K562 (cell line): ENCODE results near the gene FBXL2. TPM values are rescaled to one million over a fixed set of nuclear protein-coding genes. Genes with fewer than 3 reads are reported as not detected.

Experiments used
- ATAC-seq: fragments of 200-7000 bp; cut with Tn5 transposase; 3 replicates; pipeline ENCODE4 v1.9.1; 2020; ENCODE audit warnings: moderate library complexity
- BruUV-seq: library from RNA; stranded (reverse); fragments of 400-500 nt; replicated peaks from 2 replicates; lab custom pipeline; 2021; lab: Mats Ljungman, UMichigan
- CTCF ChIA-PET: fragments of 300-600 bp; formaldehyde crosslinking; extraction: SDS; loops from one replicate; lab custom pipeline; 2021; ENCODE audit warnings: low intra/inter-chr PET ratio; lab: Yijun Ruan, JAX
- POLR2A ChIA-PET: fragments of 300-600, 350-650 bp; sonication (Branson Sonifier 250); formaldehyde crosslinking; extraction: SDS; loops from one replicate; lab custom pipeline; 2021; ENCODE audit warnings: antibody characterized with exemption, inconsistent platforms; lab: Yijun Ruan, JAX
- DNase-seq, 4 experiments: peaks; one replicate each; pipeline versions ENCODE4 v3.0.0 to v3.0.0-alpha.2; 2011 to 2018; ENCODE audit warnings: low spot score in 3 of 4, mixed read lengths in 3 of 4; ENCODE audit errors: extremely low read depth in 1 of 4
- FAIRE-seq: peaks from 2 replicates; lab custom pipeline; 2011; peaks lifted over from hg19 to GRCh38; lab: Jason Lieb, UNC
- H2AFZ ChIP-seq: 2 replicates; pipeline ENCODE4 v1.6.0; 2011; ENCODE audit warnings: low read depth, low read length, control low read depth, inconsistent platforms
- H3K27ac ChIP-seq: fragments of 200-600 bp; 3 replicates; pipeline ENCODE4 v1.8.0; 2011; ENCODE audit warnings: low read depth, mild to moderate bottlenecking, control low read depth, inconsistent platforms, low read length, moderate library complexity, mixed read lengths; ENCODE audit errors: extremely low read depth
- H3K27me3 ChIP-seq, 2 experiments: fragments of 300-600 bp in 1 of 2; 2 replicates in 1 of 2; 3 replicates in 1 of 2; pipeline versions ENCODE4 v1.6.0 to v1.8.0; 2011; ENCODE audit warnings: inconsistent platforms in 2 of 2, low read length in 2 of 2, mild to moderate bottlenecking in 1 of 2, mixed read lengths in 1 of 2, moderate library complexity in 1 of 2; ENCODE audit not compliant: control insufficient read depth in 2 of 2, insufficient read depth in 2 of 2
- H3K36me3 ChIP-seq: fragments of 300-600 bp; 3 replicates; pipeline ENCODE4 v1.8.0; 2011; ENCODE audit warnings: mild to moderate bottlenecking, low read length, inconsistent platforms; ENCODE audit not compliant: control insufficient read depth, insufficient read depth
- H3K4me1 ChIP-seq, 2 experiments: fragments of 200-600 bp in 1 of 2; replicated peaks in 1 of 2; 2 replicates in 1 of 2; 3 replicates in 1 of 2; pipeline versions ENCODE4 v1.5.1 to v1.8.0; 2011; ENCODE audit warnings: inconsistent platforms in 2 of 2, low read length in 2 of 2, mild to moderate bottlenecking in 1 of 2, mixed read lengths in 1 of 2, moderate library complexity in 1 of 2; ENCODE audit not compliant: control insufficient read depth in 2 of 2, insufficient read depth in 2 of 2
- H3K4me2 ChIP-seq: 2 replicates; pipeline ENCODE4 v1.6.1; 2011; ENCODE audit warnings: low read length, control low read depth, inconsistent platforms, mixed read lengths; ENCODE audit not compliant: insufficient read depth
- H3K4me3 ChIP-seq: fragments of 200-600 bp; sonication (generic), shearing (Covaris generic); 2 replicates; pipeline ENCODE4 v1.5.1; 2016; ENCODE audit warnings: control low read depth, inconsistent platforms
- H3K79me2 ChIP-seq: fragments of 200-600 bp; 3 replicates; pipeline ENCODE4 v1.8.0; 2011; ENCODE audit warnings: low read length, inconsistent platforms; ENCODE audit not compliant: control insufficient read depth, insufficient read depth
- H3K9ac ChIP-seq, 2 experiments: 2 replicates each; pipeline versions ENCODE4 v1.6.0 to v1.6.1; 2011; ENCODE audit warnings: low read depth in 2 of 2, low read length in 2 of 2, control low read depth in 1 of 2, inconsistent platforms in 1 of 2, mild to moderate bottlenecking in 1 of 2, mixed read lengths in 1 of 2; ENCODE audit not compliant: insufficient read depth in 1 of 2
- H3K9me1 ChIP-seq: one replicate; pipeline ENCODE4 v1.6.0; 2011; ENCODE audit warnings: inconsistent platforms, mild to moderate bottlenecking, low read length, moderate library complexity; ENCODE audit not compliant: control insufficient read depth, insufficient read depth
- H3K9me3 ChIP-seq: replicated peaks from 2 replicates; pipeline ENCODE4 v1.5.1; 2011; ENCODE audit warnings: low read depth, low read length, inconsistent platforms; ENCODE audit not compliant: control insufficient read depth, insufficient read depth
- H4K20me1 ChIP-seq: replicated peaks from 2 replicates; pipeline ENCODE4 v1.6.1; 2011; ENCODE audit warnings: low read length, inconsistent platforms, mixed read lengths; ENCODE audit not compliant: control insufficient read depth, insufficient read depth
- CHD2 ChIP-seq: IDR thresholded peaks from 2 replicates; pipeline ENCODE4 v1.6.1; 2011; ENCODE audit warnings: low read depth, low read length
- FOXP4 ChIP-seq: sonication (generic); formaldehyde crosslinking; IDR thresholded peaks from 2 replicates; pipeline ENCODE4 v1.8.0; 2022; ENCODE audit warnings: mild to moderate bottlenecking, missing genetic modification reagents, borderline replicate concordance
- FUS ChIP-seq: fragments of 200-400 bp; formaldehyde crosslinking; optimal IDR thresholded peaks from 2 replicates; pipeline ENCODE3; 2017; ENCODE audit warnings: low read depth, low read length
- GTF2B ChIP-seq: IDR thresholded peaks from 2 replicates; pipeline ENCODE4 v1.6.1; 2011; ENCODE audit not compliant: insufficient read length; ENCODE audit errors: extremely low read depth
- KDM5B ChIP-seq: fragments of 200-600 bp; sonication (generic); IDR thresholded peaks from 2 replicates; pipeline ENCODE4 v1.6.1; 2012; ENCODE audit warnings: low read depth, mild to moderate bottlenecking, moderate library complexity, low read length, control low read depth, inconsistent platforms; ENCODE audit not compliant: insufficient replicate concordance
- MCM3 ChIP-seq: fragments of 450-650 bp; IDR thresholded peaks from 2 replicates; pipeline ENCODE4 v1.6.1; 2016
- MXD1 ChIP-seq: fragments of 250-450 bp; sonication (Bioruptor Pico); IDR thresholded peaks from 2 replicates; pipeline ENCODE4 v1.8.0; 2021; ENCODE audit warnings: borderline replicate concordance, mild to moderate bottlenecking, moderate library complexity; ENCODE audit not compliant: poor library complexity, severe bottlenecking
- NCOA1 ChIP-seq: fragments of 450-650 bp; IDR thresholded peaks from 2 replicates; pipeline ENCODE4 v1.6.1; 2016; ENCODE audit warnings: low read depth
- OTX1 ChIP-seq: fragments of 450-650 bp; formaldehyde crosslinking; IDR thresholded peaks from 2 replicates; pipeline ENCODE4 v1.4.0; 2022; ENCODE audit warnings: mild to moderate bottlenecking
- RB1 ChIP-seq: fragments of 450-650 bp; IDR thresholded peaks from 2 replicates; pipeline ENCODE4 v1.6.1; 2017; ENCODE audit warnings: low read depth, mild to moderate bottlenecking
- SAFB ChIP-seq: fragments of 200-400 bp; formaldehyde crosslinking; IDR thresholded peaks from 2 replicates; pipeline ENCODE4 v1.6.1; 2017; ENCODE audit warnings: low read depth, low read length, borderline replicate concordance
- SFPQ ChIP-seq: fragments of 200-400 bp; formaldehyde crosslinking; IDR thresholded peaks from 2 replicates; pipeline ENCODE4 v1.6.1; 2017; ENCODE audit warnings: mild to moderate bottlenecking, low read depth, low read length, moderate library complexity
- THRB ChIP-seq: fragments of 450-650 bp; formaldehyde crosslinking; conservative IDR thresholded peaks from 2 replicates; pipeline ENCODE4 v1.4.0; 2022; ENCODE audit warnings: mild to moderate bottlenecking, missing genetic modification characterization
- TSC22D4 ChIP-seq: fragments of 450-650 bp; IDR thresholded peaks from 2 replicates; pipeline ENCODE4 v1.6.1; 2016; ENCODE audit warnings: missing genetic modification characterization, missing biosample characterization, control low read depth
- ZFP30 ChIP-seq: fragments of 250-450 bp; sonication (Bioruptor Pico); IDR thresholded peaks from 2 replicates; pipeline ENCODE4 v1.8.0; 2022; ENCODE audit warnings: moderate library complexity, mild to moderate bottlenecking, inconsistent platforms, borderline replicate concordance
- ZNF282 ChIP-seq: sonication (generic); formaldehyde crosslinking; IDR thresholded peaks from 2 replicates; pipeline ENCODE4 v1.8.1; 2023; ENCODE audit warnings: missing genetic modification reagents
- ZNF830 ChIP-seq: fragments of 250-450 bp; sonication (Bioruptor Pico); IDR thresholded peaks from 2 replicates; pipeline ENCODE4 v1.5.0; 2021; ENCODE audit warnings: mild to moderate bottlenecking
- WGBS: fragments of 100-300 bp; shearing (Covaris generic); methylation state at CpG from one replicate; pipeline ENCODE4 v1.1.6; 2016; ENCODE audit warnings: low coverage, mixed read lengths; ENCODE audit not compliant: insufficient coverage; ENCODE audit errors: missing lambda C conversion rate; 5-methylcytosine and 5-hydroxymethylcytosine counted together
- in situ Hi-C: fragments of 300-500 bp; cut with MboI; formaldehyde crosslinking; loops from 4 replicates; pipeline ENCODE4 v1.15.0; 2018; ENCODE audit warnings: inconsistent platforms, mixed read lengths
- intact Hi-C: fragments of 100-400 bp; cut with micrococcal nuclease; formaldehyde crosslinking; loops from 2 replicates; pipeline ENCODE4 v1.14.2; 2022
- polyA plus RNA-seq, 8 experiments: library from polyadenylated mRNA; depleted of rRNA in 4 of 8; stranded (reverse) in 5 of 8; unstranded in 3 of 8; fragments of >200 nt; fragmentation: Nextera tagmentation in 2 of 8; fragmentation: Illumina TruSeq in 1 of 8; extraction: Ambion mirVana in 2 of 8; extraction: Trizol in 1 of 8; gene quantifications; 2 replicates each; pipeline versions ENCODE4 v1.2.1 to v1.2.3, GENCODE V29; 2011 to 2014; ENCODE audit warnings: inconsistent platforms in 1 of 8, missing spikeins in 1 of 8
- total RNA-seq, 7 experiments: library from RNA; depleted of rRNA in 6 of 7; stranded (reverse); fragments of >200 nt in 6 of 7; fragmentation: Illumina TruSeq in 2 of 7; extraction: Trizol in 2 of 7; gene quantifications; 2 replicates each; pipeline versions ENCODE4 v1.2.1 to v1.2.3, GENCODE V29; 2011 to 2021; ENCODE audit warnings: low replicate concordance in 1 of 7

FBXL2 gene
- total and polyA plus RNA-seq, 9 of the 15 experiments (the other 6 are each of a cell fraction or from before 2014, with no cell fraction given): 1.3 to 6.9 (median 1.9) TPM

- Histone ChIP-seq H3K36me3 (no peaks in the 10 kb centered on the region), H3K9ac (no peak overlapping the region), H3K9me3 (no peaks in the 10 kb centered on the region), H3K4me3 (no peak overlapping the region), H3K27me3 (no peaks in the 10 kb centered on the region), H3K79me2 (no peaks in the 10 kb centered on the region), H2AFZ (no peak overlapping the region), H3K27ac (no peak overlapping the region), H3K4me2 (no peak overlapping the region), H3K4me1 (no peaks in the 10 kb centered on the region), H4K20me1 (no peaks in the 10 kb centered on the region), H3K9me1 (no peaks in the 10 kb centered on the region)
- peak; percentile 39 for ATAC-seq
- no TSS peak for BruUV-seq
- no peak for FAIRE-seq
- DNase-seq: no peak
- in situ Hi-C loops: no loop called here
- CTCF ChIA-PET: no interaction called here
- intact Hi-C loops: loop anchor here (5.0 kb wide), 1 partner anchor 116 kb away; no protein-coding TSS in a partner anchor
- 11% methylated on average over 2 of the region's 2 CpGs for WGBS
- POLR2A ChIA-PET: interaction anchor here (0.7 kb wide), 1 partner anchor 139 kb away, joined by 5 read pairs; no protein-coding TSS in a partner anchor
- TF ChIP-seq TSC22D4: no peak
- no peak for TF ChIP-seq KDM5B
- TF ChIP-seq ZFP30: no peak
- no peak for TF ChIP-seq SAFB
- TF ChIP-seq SFPQ: no peak
- no peak for TF ChIP-seq MCM3
- no peak for TF ChIP-seq NCOA1
- no peak for TF ChIP-seq ZNF282 (CRISPR knock-in tag)
- no peak for TF ChIP-seq ZNF830 (CRISPR knock-in tag)
- no peak for TF ChIP-seq GTF2B
- TF ChIP-seq FOXP4 (CRISPR knock-in tag): no peak
- no peak for TF ChIP-seq FUS
- TF ChIP-seq OTX1 (CRISPR knock-in tag): no peak
- no peak for TF ChIP-seq CHD2
- no peak for TF ChIP-seq RB1
- no peak for TF ChIP-seq MXD1 (CRISPR knock-in tag)
- TF ChIP-seq THRB (CRISPR knock-in tag): no peak
These were observed 21.0 kb upstream of the FBXL2 start for GRCh38 chr3:33256249-33256648.
